Raji (cell line): Measurements from ENCODE around the gene ADARB2.

Experiments used
- POLR2A ChIP-seq: IDR thresholded peaks from 2 replicates; pipeline ENCODE4 v1.6.1; 2011; ENCODE audit warnings: low read depth, low read length, control low read depth; ENCODE audit not compliant: insufficient read depth

The ADARB2 gene

DNA sequence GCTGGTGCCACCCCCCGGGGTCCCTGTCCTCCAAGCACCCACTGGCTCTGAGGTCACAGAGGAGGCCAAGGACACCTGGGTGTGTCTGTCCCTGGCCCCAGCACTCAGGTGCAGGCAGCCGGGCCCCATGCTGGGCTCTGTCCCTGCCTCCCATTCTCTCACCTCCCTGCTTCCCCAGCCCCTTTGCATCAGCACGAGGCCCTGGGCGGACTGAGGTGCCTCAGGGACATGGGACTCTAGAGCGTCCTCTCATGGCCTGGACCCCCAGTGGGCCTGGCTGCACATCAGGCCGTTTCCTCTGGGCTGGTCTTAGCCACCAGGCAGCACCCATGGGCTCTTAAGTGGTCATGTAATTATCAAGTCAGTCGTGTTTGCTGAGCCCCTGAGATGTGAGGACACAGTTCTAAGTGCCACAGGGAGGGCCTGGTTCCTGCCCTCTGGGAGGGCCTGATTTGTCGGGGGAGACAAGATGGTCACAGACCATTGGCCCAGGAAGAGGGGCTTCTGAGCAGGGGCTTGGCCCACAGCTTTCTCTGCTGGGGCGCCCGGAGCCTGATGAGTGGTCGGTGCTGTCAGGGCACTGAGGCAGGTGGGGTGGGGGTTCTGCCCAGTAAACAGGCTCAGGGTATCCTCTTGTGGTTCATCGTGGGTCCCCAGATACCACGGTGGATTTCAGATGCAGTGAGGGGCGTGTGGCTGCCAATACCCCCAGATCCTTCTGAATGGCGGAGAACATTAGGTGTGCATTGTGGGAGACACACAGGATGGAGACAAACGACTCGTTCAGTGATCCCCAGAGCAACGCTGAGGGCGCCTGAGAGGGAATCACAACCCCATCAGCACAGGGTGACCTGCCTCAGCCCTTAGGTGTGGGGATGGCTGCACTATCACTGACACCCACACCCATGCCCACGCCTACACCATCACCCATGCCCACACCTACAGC is 528.7 kb downstream of the ADARB2 start:
- TF ChIP-seq POLR2A = no peak

DNA sequence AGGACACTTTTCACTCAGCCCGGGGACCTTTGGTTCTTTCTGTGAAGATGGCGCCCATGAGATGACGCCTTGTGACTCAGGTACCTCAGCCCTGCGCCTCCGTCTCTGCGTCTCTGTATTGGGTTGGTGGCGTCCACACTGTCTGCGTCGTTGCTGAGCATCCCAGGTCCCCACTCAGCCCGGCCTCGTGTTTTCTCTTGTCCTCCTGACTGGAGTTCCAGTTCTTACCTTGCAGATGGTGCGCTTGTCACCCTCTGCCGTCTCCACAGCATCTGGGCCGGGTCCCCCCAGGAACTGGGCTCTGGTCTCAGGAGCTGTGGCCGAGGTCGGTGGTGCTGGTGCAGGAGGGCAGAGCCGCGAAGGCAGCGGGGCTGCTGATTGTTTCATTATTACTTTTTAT is 530.7 kb downstream of the ADARB2 start:
- TF ChIP-seq POLR2A = no peak

DNA sequence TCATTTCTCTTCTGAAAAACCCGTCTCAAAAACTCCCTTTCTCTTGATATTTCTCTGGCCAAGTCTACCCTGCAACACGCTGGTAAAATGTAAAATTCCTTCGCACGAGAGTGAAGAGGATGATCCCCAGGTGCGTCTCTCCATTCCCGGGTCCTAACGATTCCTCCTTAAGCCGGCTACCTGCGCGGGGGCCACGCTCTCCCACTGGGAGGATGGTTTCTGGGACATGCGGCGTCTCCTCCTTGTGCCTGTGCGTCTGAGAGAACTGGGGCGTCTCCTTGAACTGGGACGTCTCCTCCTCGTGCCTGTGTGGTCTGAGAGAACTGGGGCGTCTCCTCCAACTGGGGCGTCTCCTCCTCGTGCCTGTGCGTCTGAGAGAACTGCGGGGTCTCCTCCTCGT is 531.2 kb downstream of the ADARB2 start:
- no peak for TF ChIP-seq POLR2A

DNA sequence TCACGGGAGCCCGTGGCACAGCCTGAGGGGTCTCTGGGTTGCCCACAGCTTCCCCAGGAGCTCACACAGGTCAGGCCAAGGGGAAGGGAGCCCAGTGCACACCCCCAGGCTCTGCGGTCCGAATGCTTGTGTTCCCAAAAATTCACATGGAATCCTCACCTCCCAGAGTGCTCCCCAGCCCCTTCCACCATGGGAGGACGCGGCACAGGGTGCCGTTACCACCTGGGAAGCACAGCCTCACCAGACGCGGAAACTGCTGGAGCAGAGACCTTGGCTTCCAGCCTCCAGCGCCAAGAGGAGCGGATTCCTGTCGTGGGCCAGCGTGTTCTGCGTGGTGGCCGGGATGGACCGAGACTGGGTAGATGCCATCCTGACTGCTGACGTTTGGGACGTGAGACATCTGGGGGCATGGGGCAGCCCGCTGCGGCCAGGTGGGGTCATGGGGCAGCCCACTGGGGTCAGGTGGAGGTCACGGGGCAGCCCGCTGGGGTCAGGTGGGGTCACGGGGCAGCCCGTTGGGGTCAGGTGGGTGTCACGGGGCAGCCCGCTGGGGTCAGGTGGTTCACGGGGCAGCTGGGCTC is 531.8 kb downstream of the ADARB2 start:
- TF ChIP-seq POLR2A = no peak

DNA sequence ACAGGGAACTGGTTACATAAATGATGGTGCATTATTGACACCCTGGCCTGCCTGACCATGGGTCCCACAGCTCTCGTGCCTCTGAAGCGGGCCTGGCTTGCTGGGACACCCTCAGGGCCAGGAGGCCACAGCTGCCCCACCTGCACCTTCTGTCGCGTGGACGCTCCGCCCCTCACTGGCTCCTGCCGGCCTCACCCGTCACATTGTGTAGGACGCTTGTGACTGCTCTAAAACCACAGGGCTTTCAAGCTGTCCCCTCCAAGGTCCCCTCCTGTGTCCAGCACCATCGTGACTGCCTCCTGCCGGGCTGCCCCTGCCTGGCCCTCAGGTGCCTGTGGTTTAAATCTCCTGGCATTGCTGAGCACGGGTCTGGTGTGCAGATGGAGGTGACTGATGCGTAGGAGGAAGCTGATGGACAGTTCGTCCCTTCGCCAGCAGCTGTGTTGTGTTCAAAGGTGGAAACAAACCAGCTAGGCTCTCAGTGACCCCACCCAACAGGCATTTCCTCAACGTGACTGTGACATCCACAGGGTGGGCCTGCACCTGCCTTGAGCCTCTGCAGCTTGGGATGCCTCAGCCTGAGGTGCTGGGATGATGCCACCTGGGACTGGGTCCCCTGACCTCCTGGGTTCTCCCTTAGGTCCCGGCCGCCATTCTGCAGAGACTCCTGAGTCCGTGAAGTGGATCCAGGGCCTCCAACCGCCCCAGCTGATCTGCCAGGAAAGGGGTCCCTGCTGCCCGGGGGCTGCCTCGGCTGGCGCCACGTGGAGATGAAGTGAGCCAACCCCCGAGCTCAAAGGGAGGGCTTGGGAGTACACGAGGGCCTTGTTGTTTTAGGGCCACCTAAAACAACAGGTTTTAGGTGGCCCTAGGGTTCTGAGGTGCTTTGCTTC is 532.6 kb downstream of the ADARB2 start:
- no peak for TF ChIP-seq POLR2A

DNA sequence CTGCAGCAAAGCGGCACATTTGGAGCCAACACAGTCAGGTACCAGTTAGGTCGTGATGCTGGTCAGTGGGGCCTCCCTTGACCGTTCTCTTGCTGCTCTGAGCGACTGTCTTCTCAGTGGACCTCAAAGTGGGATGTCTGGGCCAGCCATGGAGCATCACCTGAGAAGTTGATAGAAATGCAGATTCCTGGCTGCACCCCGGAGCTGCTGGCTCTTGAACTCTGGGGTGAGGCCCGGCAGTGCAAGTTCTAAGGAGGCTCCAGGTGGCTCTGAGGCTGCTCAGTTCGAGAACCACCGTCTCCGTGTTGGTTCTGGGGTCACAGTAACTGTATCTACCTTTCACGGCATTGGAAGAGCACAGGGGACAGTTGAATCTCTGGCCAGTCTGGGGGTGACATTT is 533.6 kb downstream of the ADARB2 start:
- no peak for TF ChIP-seq POLR2A

DNA sequence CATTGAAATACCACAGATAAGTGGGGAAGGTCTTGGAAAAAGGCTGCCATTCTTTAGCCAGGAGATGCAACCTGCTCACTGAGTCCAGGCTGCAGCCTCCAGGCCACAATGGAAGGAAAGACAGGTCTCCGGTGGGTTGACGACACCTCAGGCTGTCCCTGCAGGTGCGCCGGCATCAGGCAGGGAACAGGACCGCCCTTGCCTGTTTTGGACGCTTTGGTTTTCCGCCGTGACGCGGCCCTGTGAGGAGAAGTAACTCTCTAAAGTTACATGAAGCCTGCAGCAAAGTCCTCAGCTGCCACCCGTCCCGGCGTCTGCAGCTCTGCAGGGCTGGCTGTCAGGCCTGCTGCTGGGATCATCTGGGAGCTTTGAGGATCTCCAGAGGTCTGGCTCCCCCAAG is 534.1 kb downstream of the ADARB2 start:
- TF ChIP-seq POLR2A = no peak

DNA sequence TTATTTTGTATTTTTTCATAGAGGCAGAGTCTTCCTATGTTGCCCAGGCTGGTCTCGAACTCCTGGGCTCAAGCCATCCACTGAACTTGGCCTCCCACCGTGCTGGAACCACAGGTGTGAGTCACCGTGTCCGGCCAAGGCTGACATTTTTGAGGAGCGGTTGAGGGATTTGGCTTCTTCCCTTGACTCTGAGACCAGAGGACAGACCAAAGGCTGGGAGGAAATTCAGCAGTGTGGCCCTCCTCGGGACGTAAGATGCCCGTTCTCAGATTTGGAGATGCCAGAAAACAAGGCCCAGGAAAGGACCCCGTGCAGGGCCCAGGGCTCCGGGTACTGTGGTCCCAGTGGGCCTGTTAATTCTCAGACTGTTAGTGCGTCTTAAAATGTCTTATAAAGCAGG is 535.0 kb downstream of the ADARB2 start:
- no peak for TF ChIP-seq POLR2A

DNA sequence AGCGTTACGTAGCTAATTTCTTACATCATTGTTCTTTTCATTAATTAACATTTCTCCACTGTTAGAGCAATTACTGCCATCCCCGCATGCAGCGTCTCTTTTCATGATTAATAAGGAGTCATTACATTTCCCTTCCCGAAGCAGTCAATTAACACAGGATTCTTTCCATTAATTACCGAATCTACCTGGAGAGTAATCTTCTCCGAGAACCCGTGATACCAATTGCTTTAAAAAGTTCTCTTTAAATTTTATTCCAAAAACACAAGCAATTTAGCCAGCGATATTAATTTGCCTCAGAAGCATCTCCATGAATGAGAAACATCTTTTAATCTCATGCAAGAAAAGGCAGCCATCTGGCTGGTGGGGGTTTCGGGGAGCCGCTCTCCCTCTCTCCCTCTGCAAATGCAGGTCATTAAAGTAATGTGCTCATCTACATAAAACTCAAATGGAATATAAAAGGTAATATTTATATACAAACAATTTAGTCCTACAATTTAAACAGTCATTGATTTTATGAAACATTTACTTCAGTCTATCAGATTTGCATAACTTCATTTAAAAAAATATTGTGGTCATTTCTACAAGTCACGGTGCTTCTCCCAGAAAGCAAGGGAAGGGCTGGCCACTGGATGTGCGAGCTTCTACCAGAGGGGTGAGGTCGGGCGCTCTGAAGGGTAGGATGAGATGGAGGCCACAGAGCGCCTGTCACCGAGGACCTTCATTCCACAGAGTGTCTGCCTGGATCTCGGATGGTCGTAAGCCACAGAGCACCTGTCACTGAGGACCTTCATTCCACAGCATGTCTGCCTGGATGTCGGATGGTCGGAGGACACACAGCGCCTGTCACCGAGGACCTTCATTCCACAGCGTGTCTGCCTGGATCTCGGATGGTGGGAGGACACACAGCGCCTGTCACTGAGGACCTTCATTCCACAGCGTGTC is 536.2 kb downstream of the ADARB2 start:
- no peak for TF ChIP-seq POLR2A

DNA sequence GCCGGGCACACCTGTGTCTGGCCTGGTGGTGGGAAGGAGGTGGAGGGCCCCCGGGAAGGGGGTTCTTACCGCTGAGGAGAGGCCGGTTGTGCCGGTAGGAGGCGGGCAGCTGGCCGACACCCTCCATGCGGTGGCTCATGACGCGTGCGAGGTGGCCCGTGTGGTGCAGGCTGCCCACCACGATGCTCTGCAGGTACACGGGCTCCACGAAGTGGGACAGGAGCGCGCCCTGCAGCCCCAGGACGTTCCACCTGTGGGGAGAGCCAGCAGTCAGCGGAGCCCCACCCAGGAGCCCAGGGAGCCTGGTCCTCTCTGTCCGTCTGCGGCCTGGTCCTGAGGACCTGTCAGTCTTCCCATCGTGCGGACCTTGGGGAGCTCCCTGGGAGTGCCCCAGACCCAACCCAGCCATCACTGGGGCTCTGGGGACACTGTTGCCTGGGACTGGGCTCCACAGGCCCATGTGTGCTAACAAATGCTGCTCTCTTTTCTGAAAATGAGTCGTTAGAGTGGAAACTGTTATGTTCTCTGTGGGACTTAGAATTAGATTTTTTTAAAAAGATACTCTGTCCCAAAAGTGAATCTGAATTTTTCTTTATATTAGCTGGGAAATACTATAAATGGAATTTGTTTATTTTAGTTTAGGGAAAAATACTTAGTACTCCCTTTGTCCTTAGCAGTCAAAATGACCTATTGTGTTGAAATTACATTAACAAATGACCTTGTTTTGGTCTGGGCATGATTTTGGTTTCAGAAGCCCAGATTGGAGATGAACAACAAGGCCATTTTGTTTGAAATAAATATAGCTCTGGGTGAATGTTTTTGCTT is 537.2 kb downstream of the ADARB2 start:
- no peak for TF ChIP-seq POLR2A

DNA sequence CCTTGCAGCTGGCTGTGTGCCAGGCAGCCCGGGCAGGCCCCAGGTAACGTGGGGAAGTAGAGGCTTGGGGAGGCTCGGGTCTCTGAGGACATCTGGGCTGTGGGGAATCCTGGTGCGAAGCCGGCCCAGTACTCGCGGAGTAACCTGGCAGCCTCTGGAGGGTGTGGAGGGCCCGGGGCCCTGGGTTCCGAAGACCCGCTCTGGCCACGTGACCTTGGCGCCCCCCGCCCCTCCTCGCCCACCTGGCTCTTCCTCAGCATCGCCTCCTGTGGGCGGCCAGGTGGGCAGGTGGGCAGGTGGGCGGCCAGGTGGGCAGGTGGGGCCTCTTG is 538.0 kb downstream of the ADARB2 start:
- TF ChIP-seq POLR2A = no peak

DNA sequence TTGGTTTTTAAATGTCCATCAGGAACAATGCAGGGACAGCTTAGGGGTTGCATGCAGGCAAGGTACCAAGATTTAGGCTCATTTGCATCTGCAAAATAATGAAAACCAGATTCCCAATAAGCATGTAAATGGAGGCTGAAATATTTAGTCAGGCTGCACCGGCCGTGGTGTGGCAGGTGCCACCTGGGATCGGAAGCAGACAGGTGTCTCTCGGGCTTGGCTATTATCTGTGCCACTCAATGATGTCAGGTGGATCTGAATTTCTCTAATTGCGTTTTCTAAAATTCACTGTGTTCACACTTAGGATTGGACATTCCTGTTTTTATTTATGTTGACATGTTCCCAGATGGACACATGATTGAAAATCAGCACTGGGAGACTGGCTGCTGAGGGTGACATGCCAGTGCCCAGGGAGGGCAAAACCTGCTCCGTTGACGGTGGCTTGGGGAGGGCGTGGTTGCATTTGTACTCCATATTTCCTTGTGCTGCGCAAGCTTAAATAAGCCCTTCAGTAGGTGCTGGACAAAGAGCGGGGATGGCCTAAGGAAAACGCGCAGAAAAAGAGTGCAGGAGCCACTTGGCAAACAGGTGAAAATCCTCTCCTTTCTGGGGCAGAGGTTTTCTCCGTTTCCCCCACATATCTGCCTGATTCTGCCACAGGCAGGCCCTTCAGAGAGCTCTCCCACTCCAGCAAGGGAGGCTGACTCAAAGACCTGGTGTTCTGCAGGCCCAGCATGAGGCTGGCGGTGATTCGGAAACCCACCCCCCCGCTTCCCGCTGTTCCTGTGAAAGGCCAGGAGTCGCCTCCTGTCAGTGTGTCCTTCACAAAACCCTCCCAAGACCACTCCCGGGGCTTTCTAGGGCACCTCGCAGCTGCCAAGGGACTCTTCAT is 538.6 kb downstream of the ADARB2 start:
- TF ChIP-seq POLR2A = no peak

DNA sequence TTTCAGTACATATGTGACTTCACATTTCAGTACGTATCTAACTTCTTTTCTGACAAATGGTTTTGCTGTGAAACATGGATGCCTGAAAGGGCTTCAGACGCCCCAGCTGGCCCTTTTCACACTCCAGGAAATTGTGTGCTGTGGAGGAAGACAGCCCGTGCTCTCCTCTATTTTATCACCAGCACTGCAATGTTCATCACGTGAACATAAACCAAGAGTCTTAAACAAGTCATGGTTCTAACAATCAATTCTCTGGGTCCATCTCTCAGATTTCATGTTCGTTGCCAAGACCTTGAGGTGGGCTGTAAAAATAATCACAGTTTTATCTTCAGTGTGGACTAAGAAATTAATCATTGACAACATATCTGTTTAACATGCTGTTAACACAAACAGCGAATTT is 539.9 kb downstream of the ADARB2 start:
- TF ChIP-seq POLR2A = no peak
